D341Med (cell line): ENCODE measurements around the gene RPS10.

Experiments
- DNase-seq: peaks from one replicate; pipeline ENCODE4 v3.0.0; 2012; ENCODE audit warnings: low spot score

The RPS10 gene

GRCh38 chr6:34425498-34426410 is at the start of gene RPS10:
Gene RPS10, minus strand, starts transcription at chr6:34426069. Its CDS starts 848 bp downstream, at chr6:34425221.
- DNase-seq, result peak; percentile 99

GRCh38 chr6:34475238-34475682 is 49.4 kb upstream of the RPS10 start:
- no peak for DNase-seq

GRCh38 chr6:34474754-34475153 is 48.9 kb upstream of the RPS10 start:
- DNase-seq, result no peak

GRCh38 chr6:34473967-34474366 is 48.1 kb upstream of the RPS10 start:
- no peak for DNase-seq

GRCh38 chr6:34472425-34472824 is 46.6 kb upstream of the RPS10 start:
- DNase-seq, result no peak

- no peak for DNase-seq
Measured at GRCh38 chr6:34469499-34469898, 43.6 kb upstream of the RPS10 start.

GRCh38 chr6:34468378-34468892 is 42.6 kb upstream of the RPS10 start:
- no peak for DNase-seq

GRCh38 chr6:34466242-34467185 is 40.6 kb upstream of the RPS10 start:
- peak; percentile 59 for DNase-seq

- peak; percentile 90 for DNase-seq
Measured at GRCh38 chr6:34465531-34466241, 39.8 kb upstream of the RPS10 start, which contains the start of gene PACSIN1. Gene PACSIN1, plus strand, starts transcription at chr6:34466076. Its CDS starts 60,230 bp downstream, at chr6:34526306.

- DNase-seq, result no peak
Measured at GRCh38 chr6:34463849-34464248, 38.0 kb upstream of the RPS10 start.

GRCh38 chr6:34463299-34463698 is 37.4 kb upstream of the RPS10 start:
- no peak for DNase-seq

GRCh38 chr6:34462551-34462971 is 36.7 kb upstream of the RPS10 start:
- peak; percentile 78 for DNase-seq

GRCh38 chr6:34462010-34462409 is 36.1 kb upstream of the RPS10 start:
- DNase-seq, result no peak

- no peak for DNase-seq
Measured at GRCh38 chr6:34460796-34461507, 35.1 kb upstream of the RPS10 start.

- peak; percentile 72 for DNase-seq
Measured at GRCh38 chr6:34459899-34460593, 34.2 kb upstream of the RPS10 start.

- DNase-seq, result no peak
Measured at GRCh38 chr6:34457742-34458735, 32.2 kb upstream of the RPS10 start.

- DNase-seq, result no peak
Measured at GRCh38 chr6:34457382-34457741, 31.5 kb upstream of the RPS10 start.

- DNase-seq, result no peak
Measured at GRCh38 chr6:34455831-34456230, 30.0 kb upstream of the RPS10 start.

- DNase-seq, result no peak
Measured at GRCh38 chr6:34451192-34451591, 25.3 kb upstream of the RPS10 start.
